Measurements from ENCODE around the gene KDM8.

KDM8 gene

GRCh38 chr16:27239026-27239425, 35.7 kb downstream of the KDM8 start:
- Histone ChIP-seq H3K9me3 (ENCODE audit: insufficient read depth, low read depth, low read length) (peaks cover 3% of the 10 kb centered on the region), H2AK5ac (ENCODE audit: low read length) (no peak overlapping the region), H3K23ac (ENCODE audit: low read length) (no peak overlapping the region), H2AFZ (ENCODE audit: insufficient read depth, low read length, poor library complexity) (no peak overlapping the region), H3K4me2 (ENCODE audit: low read length) (no peak overlapping the region), H3K27ac (ENCODE audit: low read depth, low read length) (no peak overlapping the region), H3K18ac (ENCODE audit: low read length) (no peak overlapping the region), H3K27me3 (ENCODE audit: insufficient read depth, low read length) (no peaks in the 10 kb centered on the region), H4K91ac (ENCODE audit: low read depth, low read length) (no peak overlapping the region), H3K79me1 (ENCODE audit: low read length) (peaks cover 4% of the 10 kb centered on the region), H3K4me1 (ENCODE audit: control insufficient read depth in 1 of 2, insufficient read depth in 2 of 2, low read length in 2 of 2) (peaks cover 16 to 22% of the 10 kb centered on the region in 2 experiments), H3K4me3 (ENCODE audit: low read depth, low read length) (no peak overlapping the region), H3K14ac (ENCODE audit: low read length) (no peak overlapping the region), H2BK12ac (ENCODE audit: low read length) (no peak overlapping the region), H4K12ac (ENCODE audit: low read depth, low read length) (no peak overlapping the region), H3K9ac (ENCODE audit: low read length) (no peak overlapping the region), H3K79me2 (ENCODE audit: control insufficient read depth, insufficient read depth, low read length, poor library complexity) (no peaks in the 10 kb centered on the region), H3K4ac (ENCODE audit: low read depth, low read length) (no peak overlapping the region), H2BK5ac (ENCODE audit: low read depth, low read length, poor library complexity) (no peak overlapping the region), H2BK120ac (ENCODE audit: insufficient read depth, low read length, poor library complexity) (no peak overlapping the region), H4K8ac (ENCODE audit: low read depth, low read length) (no peak overlapping the region), H3K36me3 (ENCODE audit: control insufficient read depth in 1 of 2, insufficient read depth in 2 of 2, low read length in 2 of 2) (no peaks in the 10 kb centered on the region)
- WGBS (ENCODE audit: extremely low coverage, insufficient coverage, insufficient read length) = no CpG with 5 or more reads among the region's 5 CpGs
- DNase-seq = no peak

- H3K4me1 ChIP-seq (ENCODE audit: control insufficient read depth in 1 of 2, insufficient read depth in 2 of 2, low read length in 2 of 2) = peaks cover 16 to 22% of the 10 kb centered on the region in 2 experiments
- no peak overlapping the region for H3K9ac ChIP-seq (ENCODE audit: low read length)
- H3K4ac ChIP-seq (ENCODE audit: low read depth, low read length) = no peak overlapping the region
- no peak overlapping the region for H3K4me2 ChIP-seq (ENCODE audit: low read length)
- H3K9me3 ChIP-seq (ENCODE audit: insufficient read depth, low read depth, low read length) = peaks cover 3% of the 10 kb centered on the region
- no peak overlapping the region for H4K8ac ChIP-seq (ENCODE audit: low read depth, low read length)
- H4K12ac ChIP-seq (ENCODE audit: low read depth, low read length) = no peak overlapping the region
- no peak overlapping the region for H2BK120ac ChIP-seq (ENCODE audit: insufficient read depth, low read length, poor library complexity)
- no peak overlapping the region for H3K4me3 ChIP-seq (ENCODE audit: low read depth, low read length)
- H3K18ac ChIP-seq (ENCODE audit: low read length) = no peak overlapping the region
- H3K79me1 ChIP-seq (ENCODE audit: low read length) = peaks cover 4% of the 10 kb centered on the region
- H2BK5ac ChIP-seq (ENCODE audit: low read depth, low read length, poor library complexity) = no peak overlapping the region
- no peak overlapping the region for H2BK12ac ChIP-seq (ENCODE audit: low read length)
- H3K23ac ChIP-seq (ENCODE audit: low read length) = no peak overlapping the region
- H3K27me3 ChIP-seq (ENCODE audit: insufficient read depth, low read length) = no peaks in the 10 kb centered on the region
- no peak for DNase-seq
- H3K36me3 ChIP-seq (ENCODE audit: control insufficient read depth in 1 of 2, insufficient read depth in 2 of 2, low read length in 2 of 2) = no peaks in the 10 kb centered on the region
- no peak overlapping the region for H4K91ac ChIP-seq (ENCODE audit: low read depth, low read length)
- H3K14ac ChIP-seq (ENCODE audit: low read length) = no peak overlapping the region
- no peak overlapping the region for H3K27ac ChIP-seq (ENCODE audit: low read depth, low read length)
- no CpG with 5 or more reads among the region's 9 CpGs for WGBS (ENCODE audit: extremely low coverage, insufficient coverage, insufficient read length)
- H2AFZ ChIP-seq (ENCODE audit: insufficient read depth, low read length, poor library complexity) = no peak overlapping the region
- H2AK5ac ChIP-seq (ENCODE audit: low read length) = no peak overlapping the region
- no peaks in the 10 kb centered on the region for H3K79me2 ChIP-seq (ENCODE audit: control insufficient read depth, insufficient read depth, low read length, poor library complexity)
Observed at GRCh38 chr16:27239906-27240655, 36.8 kb downstream of the KDM8 start.

GRCh38 chr16:27240948-27241531, 37.7 kb downstream of the KDM8 start:
- H3K14ac ChIP-seq (ENCODE audit: low read length) = no peak overlapping the region
- peaks cover 4% of the 10 kb centered on the region for H3K79me1 ChIP-seq (ENCODE audit: low read length)
- peak overlapping the region; percentile 58 for H2BK120ac ChIP-seq (ENCODE audit: insufficient read depth, low read length, poor library complexity)
- WGBS (ENCODE audit: extremely low coverage, insufficient coverage, insufficient read length) = no CpG with 5 or more reads among the region's 6 CpGs
- H3K9ac ChIP-seq (ENCODE audit: low read length) = no peak overlapping the region
- no peak overlapping the region for H3K27ac ChIP-seq (ENCODE audit: low read depth, low read length)
- H4K12ac ChIP-seq (ENCODE audit: low read depth, low read length) = no peak overlapping the region
- no peak overlapping the region for H4K91ac ChIP-seq (ENCODE audit: low read depth, low read length)
- H3K4me2 ChIP-seq (ENCODE audit: low read length) = no peak overlapping the region
- no peaks in the 10 kb centered on the region for H3K27me3 ChIP-seq (ENCODE audit: insufficient read depth, low read length)
- no peak overlapping the region for H2BK5ac ChIP-seq (ENCODE audit: low read depth, low read length, poor library complexity)
- H3K36me3 ChIP-seq (ENCODE audit: control insufficient read depth in 1 of 2, insufficient read depth in 2 of 2, low read length in 2 of 2) = no peaks in the 10 kb centered on the region
- H3K4me1 ChIP-seq (ENCODE audit: control insufficient read depth in 1 of 2, insufficient read depth in 2 of 2, low read length in 2 of 2) = peaks cover 11 to 17% of the 10 kb centered on the region in 2 experiments
- no peak overlapping the region for H4K8ac ChIP-seq (ENCODE audit: low read depth, low read length)
- no peaks in the 10 kb centered on the region for H3K79me2 ChIP-seq (ENCODE audit: control insufficient read depth, insufficient read depth, low read length, poor library complexity)
- H3K9me3 ChIP-seq (ENCODE audit: insufficient read depth, low read depth, low read length) = peaks cover 3% of the 10 kb centered on the region
- no peak overlapping the region for H3K4ac ChIP-seq (ENCODE audit: low read depth, low read length)
- peak overlapping the region; percentile 50 for H2BK12ac ChIP-seq (ENCODE audit: low read length)
- no peak overlapping the region for H3K4me3 ChIP-seq (ENCODE audit: low read depth, low read length)
- H3K23ac ChIP-seq (ENCODE audit: low read length) = no peak overlapping the region
- DNase-seq = peak in 1 of 2 donors; percentile 66
- peak overlapping the region; percentile 49 for H3K18ac ChIP-seq (ENCODE audit: low read length)
- H2AFZ ChIP-seq (ENCODE audit: insufficient read depth, low read length, poor library complexity) = no peak overlapping the region
- H2AK5ac ChIP-seq (ENCODE audit: low read length) = peak overlapping the region; percentile 66

GRCh38 chr16:27241658-27242057, 38.3 kb downstream of the KDM8 start:
- no peaks in the 10 kb centered on the region for H3K36me3 ChIP-seq (ENCODE audit: control insufficient read depth in 1 of 2, insufficient read depth in 2 of 2, low read length in 2 of 2)
- no peak overlapping the region for H3K18ac ChIP-seq (ENCODE audit: low read length)
- no peak overlapping the region for H2BK120ac ChIP-seq (ENCODE audit: insufficient read depth, low read length, poor library complexity)
- H4K12ac ChIP-seq (ENCODE audit: low read depth, low read length) = no peak overlapping the region
- H2BK12ac ChIP-seq (ENCODE audit: low read length) = no peak overlapping the region
- no peak overlapping the region for H4K8ac ChIP-seq (ENCODE audit: low read depth, low read length)
- peaks cover 3% of the 10 kb centered on the region for H3K9me3 ChIP-seq (ENCODE audit: insufficient read depth, low read depth, low read length)
- H3K79me1 ChIP-seq (ENCODE audit: low read length) = peaks cover 4% of the 10 kb centered on the region
- no peak overlapping the region for H3K4me3 ChIP-seq (ENCODE audit: low read depth, low read length)
- H3K4me1 ChIP-seq (ENCODE audit: control insufficient read depth in 1 of 2, insufficient read depth in 2 of 2, low read length in 2 of 2) = peaks cover 11 to 17% of the 10 kb centered on the region in 2 experiments
- no peak overlapping the region for H3K27ac ChIP-seq (ENCODE audit: low read depth, low read length)
- H2AFZ ChIP-seq (ENCODE audit: insufficient read depth, low read length, poor library complexity) = no peak overlapping the region
- no peak overlapping the region for H3K4ac ChIP-seq (ENCODE audit: low read depth, low read length)
- no peak overlapping the region for H3K9ac ChIP-seq (ENCODE audit: low read length)
- no peak overlapping the region for H2BK5ac ChIP-seq (ENCODE audit: low read depth, low read length, poor library complexity)
- H3K4me2 ChIP-seq (ENCODE audit: low read length) = no peak overlapping the region
- no peaks in the 10 kb centered on the region for H3K27me3 ChIP-seq (ENCODE audit: insufficient read depth, low read length)
- no peak overlapping the region for H4K91ac ChIP-seq (ENCODE audit: low read depth, low read length)
- peak; percentile 51 to 81 for DNase-seq
- H3K14ac ChIP-seq (ENCODE audit: low read length) = no peak overlapping the region
- no CpG with 5 or more reads among the region's 13 CpGs for WGBS (ENCODE audit: extremely low coverage, insufficient coverage, insufficient read length)
- no peak overlapping the region for H2AK5ac ChIP-seq (ENCODE audit: low read length)
- no peak overlapping the region for H3K23ac ChIP-seq (ENCODE audit: low read length)
- H3K79me2 ChIP-seq (ENCODE audit: control insufficient read depth, insufficient read depth, low read length, poor library complexity) = no peaks in the 10 kb centered on the region
